ENCODE measurements around the gene BRAF. TPM values are rescaled to one million over a fixed set of nuclear protein-coding genes. Genes with fewer than 3 reads are reported as not detected.

BRAF gene
- total RNA-seq, 3 donors from 2014 or later = 25.5 to 44.2 (median 29.2) TPM

DNA sequence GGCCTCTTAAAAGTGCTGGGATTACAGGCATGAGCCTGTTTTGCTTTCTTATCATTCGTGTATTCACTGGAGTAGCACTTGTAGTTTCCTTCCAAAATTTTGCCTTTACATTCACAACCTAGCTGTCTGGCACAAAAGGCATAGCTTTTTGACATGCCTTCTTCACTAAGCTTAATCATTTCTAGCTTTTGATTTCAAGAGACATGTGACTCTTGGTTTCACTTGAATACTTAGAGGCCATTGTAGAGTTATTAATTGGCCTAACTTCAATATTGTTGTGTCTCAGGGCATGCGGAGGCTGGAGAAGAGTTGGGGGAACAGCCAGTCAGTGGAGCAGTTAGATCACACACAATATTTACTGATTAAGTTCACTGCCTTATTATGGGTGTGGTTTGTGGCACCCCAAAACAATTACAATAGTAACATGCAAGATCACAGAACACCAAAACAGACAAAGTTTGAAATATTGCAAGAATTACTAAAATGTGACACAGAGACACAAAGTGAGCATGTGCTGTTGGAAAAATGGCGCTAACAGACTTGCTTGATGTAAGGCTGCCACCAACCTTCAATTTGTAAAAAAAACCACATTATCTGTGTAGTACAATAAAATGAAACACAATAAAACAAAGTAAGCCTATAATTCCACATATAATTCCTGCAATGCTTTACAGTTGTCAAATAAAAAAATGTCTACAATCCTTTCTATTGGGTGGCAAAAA lies 43.1 kb downstream of the BRAF start:
- DNase-seq = no peak
- intact Hi-C loops (cut with DNase I, micrococcal nuclease) = no loop called here
- ATAC-seq = no peak
- Histone ChIP-seq H3K4me3 (no peak overlapping the region), H3K4me1 (ENCODE audit: low read depth) (no peaks in the 10 kb centered on the region), H3K9me3 (no peaks in the 10 kb centered on the region), H3K36me3 (ENCODE audit: low read depth) (no peaks in the 10 kb centered on the region)
- no peak for TF ChIP-seq CTCF (IDR thresholded peaks at IDR 0.05)

DNA sequence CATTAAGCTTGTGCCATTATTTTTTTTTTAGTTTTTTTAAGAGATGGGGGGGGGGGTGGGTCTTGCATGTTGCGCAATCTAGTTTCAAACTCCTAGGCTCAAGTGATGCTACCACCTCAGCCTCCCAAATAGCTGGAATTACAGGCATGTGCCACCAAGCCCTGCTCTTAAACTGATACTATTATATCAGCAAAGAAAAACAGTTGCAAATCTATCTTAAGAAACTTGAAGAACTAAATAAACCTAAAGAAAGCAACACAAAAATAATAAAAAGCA lies 47.5 kb downstream of the BRAF start:
- Histone ChIP-seq H3K9me3 (no peaks in the 10 kb centered on the region), H3K36me3 (ENCODE audit: low read depth) (no peaks in the 10 kb centered on the region), H3K4me3 (no peak overlapping the region), H3K4me1 (ENCODE audit: low read depth) (no peaks in the 10 kb centered on the region)
- DNase-seq (no peak), ATAC-seq (no peak)
- intact Hi-C loops (cut with DNase I, micrococcal nuclease) = no loop called here
- TF ChIP-seq CTCF (IDR thresholded peaks at IDR 0.05) = no peak

- H3K4me3 ChIP-seq = no peak overlapping the region
- no peak for DNase-seq
- intact Hi-C loops (cut with DNase I, micrococcal nuclease) = no loop called here
- no peaks in the 10 kb centered on the region for H3K36me3 ChIP-seq (ENCODE audit: low read depth)
- no peak for ATAC-seq
- no peak for TF ChIP-seq CTCF (IDR thresholded peaks at IDR 0.05)
- H3K4me1 ChIP-seq (ENCODE audit: low read depth) = no peaks in the 10 kb centered on the region
- H3K9me3 ChIP-seq = no peaks in the 10 kb centered on the region
Observed at GRCh38 chr7:140876519-140877248, 48.0 kb downstream of the BRAF start.

- Histone ChIP-seq H3K36me3 (ENCODE audit: low read depth) (no peaks in the 10 kb centered on the region), H3K9me3 (no peaks in the 10 kb centered on the region), H3K4me3 (no peak overlapping the region), H3K4me1 (ENCODE audit: low read depth) (no peaks in the 10 kb centered on the region)
- intact Hi-C loops (cut with DNase I, micrococcal nuclease) = no loop called here
- no peak for TF ChIP-seq CTCF (IDR thresholded peaks at IDR 0.05)
- DNase-seq = no peak
- no peak for ATAC-seq
Observed at GRCh38 chr7:140873434-140873833, 51.3 kb downstream of the BRAF start.

GRCh38 chr7:140870003-140870402 lies 54.7 kb downstream of the BRAF start:
- no peaks in the 10 kb centered on the region for H3K36me3 ChIP-seq (ENCODE audit: low read depth)
- DNase-seq = no peak
- no peak for TF ChIP-seq CTCF (IDR thresholded peaks at IDR 0.05)
- no peak overlapping the region for H3K4me3 ChIP-seq
- intact Hi-C loops (cut with DNase I, micrococcal nuclease) = no loop called here
- ATAC-seq = no peak
- H3K4me1 ChIP-seq (ENCODE audit: low read depth) = no peaks in the 10 kb centered on the region
- no peaks in the 10 kb centered on the region for H3K9me3 ChIP-seq

Data from mucosa of descending colon (tissue), 3 donors.